Activated CD8-positive, alpha-beta T cell treated with anti-CD3 and anti-CD28 coated beads for 36 hours (primary cell): ENCODE measurements around the gene EDN2. TPM values are rescaled to one million over a fixed set of nuclear protein-coding genes. Genes with fewer than 3 reads are reported as not detected.

Experiments used
- ATAC-seq: fragments of 200-7000 bp; cut with Tn5 transposase; one replicate; pipeline ENCODE4 v1.10.0; 2021; ENCODE audit warnings: mild to moderate bottlenecking, moderate library complexity
- CTCF ChIA-PET: fragments of 350-600 bp; sonication (Branson Sonifier 250); formaldehyde crosslinking; loops from one replicate; lab custom pipeline; 2021; ENCODE audit warnings: antibody characterized with exemption; lab: Charles Lee
- POLR2A ChIA-PET: fragments of 350-600 bp; sonication (Branson Sonifier 250); formaldehyde crosslinking; loops from one replicate; lab custom pipeline; 2021; ENCODE audit warnings: antibody characterized with exemption; lab: Charles Lee
- DNase-seq: peaks from one replicate; pipeline ENCODE4 v3.0.0-alpha.2; 2020
- H3K27ac Mint-ChIP-seq: one replicate; pipeline ENCODE4 v1.8.0; 2021; ENCODE audit warnings: mild to moderate bottlenecking, mixed read lengths
- H3K27me3 Mint-ChIP-seq: one replicate; pipeline ENCODE4 v1.8.0; 2021; ENCODE audit warnings: mixed read lengths
- H3K36me3 Mint-ChIP-seq: one replicate; pipeline ENCODE4 v1.8.0; 2021; ENCODE audit warnings: low read depth, mixed read lengths
- H3K4me1 Mint-ChIP-seq: one replicate; pipeline ENCODE4 v1.8.0; 2021; ENCODE audit warnings: low read depth, mixed read lengths
- H3K4me3 Mint-ChIP-seq: one replicate; pipeline ENCODE4 v1.8.0; 2021; ENCODE audit warnings: mild to moderate bottlenecking, moderate library complexity, mixed read lengths
- H3K9me3 Mint-ChIP-seq: one replicate; pipeline ENCODE4 v1.8.0; 2021; ENCODE audit warnings: mixed read lengths
- CTCF ChIP-seq: fragments of 200-600 bp; IDR thresholded peaks from one replicate; pipeline ENCODE4 v1.8.0; 2022; ENCODE audit warnings: antibody characterized with exemption, mild to moderate bottlenecking
- intact Hi-C: fragments of 100-400 bp; cut with micrococcal nuclease; formaldehyde crosslinking; loops from one replicate; pipeline ENCODE4 v1.10.0; 2022
- total RNA-seq, 2 experiments: library from RNA; stranded (reverse); gene quantifications; one replicate each; pipeline ENCODE4 v1.2.3, GENCODE V29; 2021

Gene EDN2
- total RNA-seq, 2 experiments from 2014 or later: not detected

- Mint-ChIP-seq H3K9me3 (peaks cover 2% of the 10 kb centered on the region), H3K4me3 (no peak overlapping the region), H3K27ac (no peak overlapping the region), H3K27me3 (no peaks in the 10 kb centered on the region), H3K4me1 (peaks cover 5% of the 10 kb centered on the region), H3K36me3 (peaks cover 35% of the 10 kb centered on the region)
- no peak for DNase-seq
- no peak for TF ChIP-seq CTCF
- intact Hi-C loops: no loop called here
- ChIA-PET CTCF (no interaction called here), POLR2A (no interaction called here)
- no peak for ATAC-seq
Measured at GRCh38 chr1:41526956-41527561, 42.6 kb upstream of the EDN2 start.

GRCh38 chr1:41525891-41526587 lies 41.6 kb upstream of the EDN2 start:
- Mint-ChIP-seq H3K4me1 (peaks cover 5% of the 10 kb centered on the region), H3K9me3 (peaks cover 2% of the 10 kb centered on the region), H3K4me3 (no peak overlapping the region), H3K36me3 (peaks cover 34% of the 10 kb centered on the region), H3K27me3 (no peaks in the 10 kb centered on the region), H3K27ac (no peak overlapping the region)
- CTCF ChIA-PET: interaction anchor here (2.8 kb wide), 1 partner anchor 10 kb away, joined by 11 read pairs; no protein-coding TSS in a partner anchor
- TF ChIP-seq CTCF: no peak
- ATAC-seq: no peak
- no peak for DNase-seq
- intact Hi-C loops: no loop called here
- POLR2A ChIA-PET: no interaction called here

DNA sequence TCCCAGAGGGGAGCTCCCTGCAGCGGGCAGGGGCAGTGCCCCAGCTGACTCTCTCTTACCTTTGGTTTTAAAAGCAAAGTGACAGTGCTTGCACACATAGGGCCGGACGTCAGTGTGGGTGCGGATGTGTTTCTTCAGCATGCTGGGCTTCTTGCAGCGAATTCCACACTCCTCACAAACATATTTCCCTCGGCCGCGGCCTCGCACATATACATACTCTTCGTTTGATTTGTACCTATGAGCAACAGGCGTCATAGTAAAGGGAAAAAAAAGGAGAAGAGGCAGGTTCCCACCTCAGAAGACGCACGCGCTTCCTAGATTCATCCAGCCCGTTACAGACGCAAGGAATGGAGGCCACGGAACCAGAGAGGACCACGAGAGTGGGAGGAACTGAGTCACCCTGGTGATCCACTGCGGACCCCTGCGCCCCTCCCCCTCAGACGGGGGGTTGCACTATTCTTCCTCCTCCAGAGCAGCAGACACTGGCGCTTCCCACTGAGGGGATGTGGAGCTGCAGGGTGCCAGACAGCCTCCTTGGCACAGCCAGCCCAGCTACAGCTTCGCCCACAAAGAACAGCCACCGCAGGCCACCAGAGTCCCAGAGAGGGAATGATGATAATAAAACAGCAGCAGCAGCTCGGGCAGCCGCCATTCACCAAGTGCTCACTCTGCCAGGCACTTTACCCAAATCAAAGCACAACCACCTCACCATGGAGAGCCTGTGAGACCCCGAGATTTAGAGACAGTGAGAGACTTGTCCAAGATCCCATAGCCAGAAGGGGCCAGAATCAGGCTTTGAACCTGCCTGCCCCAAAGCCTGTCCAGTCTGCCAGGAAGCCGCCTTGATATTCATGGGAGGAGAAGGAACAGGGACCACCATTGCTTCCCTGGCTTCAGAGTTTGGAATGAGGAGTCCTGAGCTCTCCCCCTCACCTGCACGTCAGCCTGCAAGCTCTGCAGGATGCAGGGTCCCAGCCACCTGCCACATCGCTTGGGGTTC lies 40.5 kb upstream of the EDN2 start:
- peaks cover 2% of the 10 kb centered on the region for H3K9me3 Mint-ChIP-seq
- POLR2A ChIA-PET: no interaction called here
- peaks cover 30% of the 10 kb centered on the region for H3K36me3 Mint-ChIP-seq
- intact Hi-C loops: no loop called here
- H3K4me1 Mint-ChIP-seq: peaks cover 2% of the 10 kb centered on the region
- ATAC-seq: no peak
- no peak for DNase-seq
- H3K4me3 Mint-ChIP-seq: no peak overlapping the region
- CTCF ChIA-PET: interaction anchor here (1.9 to 2.8 kb wide), 2 partner anchors 9 to 11 kb away, joined by 8 to 11 read pairs; no protein-coding TSS in a partner anchor
- H3K27me3 Mint-ChIP-seq: no peaks in the 10 kb centered on the region
- TF ChIP-seq CTCF: no peak
- no peak overlapping the region for H3K27ac Mint-ChIP-seq

- Mint-ChIP-seq H3K4me1 (no peaks in the 10 kb centered on the region), H3K4me3 (no peak overlapping the region), H3K27me3 (no peaks in the 10 kb centered on the region), H3K27ac (no peak overlapping the region), H3K36me3 (peaks cover 29% of the 10 kb centered on the region), H3K9me3 (no peaks in the 10 kb centered on the region)
- ATAC-seq (no peak), DNase-seq (no peak)
- ChIA-PET CTCF (interaction anchor here (1.9 to 2.8 kb wide), 2 partner anchors 8 to 10 kb away, joined by 8 to 11 read pairs; no protein-coding TSS in a partner anchor), POLR2A (no interaction called here)
- intact Hi-C loops: no loop called here
- TF ChIP-seq CTCF: no peak
Measured at GRCh38 chr1:41523949-41524675, 39.6 kb upstream of the EDN2 start.
